WI38 (cell line): ENCODE measurements around the gene KRTAP5-9.

Experiments used
- H3K4me3 ChIP-seq: 2 replicates; pipeline ENCODE4 v1.5.1; 2011; ENCODE audit warnings: low read depth, mild to moderate bottlenecking, control low read depth, low read length
- CTCF ChIP-seq: IDR thresholded peaks from 2 replicates; pipeline ENCODE4 v1.5.1; 2012; ENCODE audit warnings: low read depth, mild to moderate bottlenecking, control low read depth, low read length

Gene KRTAP5-9

GRCh38 chr11:71504531-71504930, 43.7 kb upstream of the KRTAP5-9 start:
- TF ChIP-seq CTCF = no peak
- H3K4me3 ChIP-seq = no peak overlapping the region

- H3K4me3 ChIP-seq = no peak overlapping the region
- TF ChIP-seq CTCF = no peak
These were observed 43.2 kb upstream of the KRTAP5-9 start for GRCh38 chr11:71505001-71505400.

- TF ChIP-seq CTCF = no peak
- no peak overlapping the region for H3K4me3 ChIP-seq
These were observed 42.4 kb upstream of the KRTAP5-9 start for GRCh38 chr11:71505781-71506180.

- H3K4me3 ChIP-seq = no peak overlapping the region
- no peak for TF ChIP-seq CTCF
These were observed 41.1 kb upstream of the KRTAP5-9 start for GRCh38 chr11:71507102-71507501.

GRCh38 chr11:71518506-71519471, 29.4 kb upstream of the KRTAP5-9 start:
- TF ChIP-seq CTCF = no peak
- no peak overlapping the region for H3K4me3 ChIP-seq

- TF ChIP-seq CTCF = no peak
- no peak overlapping the region for H3K4me3 ChIP-seq
These were observed 28.7 kb upstream of the KRTAP5-9 start for GRCh38 chr11:71519546-71519945.

- TF ChIP-seq CTCF = no peak
- H3K4me3 ChIP-seq = no peak overlapping the region
These were observed 22.9 kb upstream of the KRTAP5-9 start for GRCh38 chr11:71525188-71525937.
